Measurements from ENCODE around the gene SLC4A11.

SLC4A11 gene

DNA sequence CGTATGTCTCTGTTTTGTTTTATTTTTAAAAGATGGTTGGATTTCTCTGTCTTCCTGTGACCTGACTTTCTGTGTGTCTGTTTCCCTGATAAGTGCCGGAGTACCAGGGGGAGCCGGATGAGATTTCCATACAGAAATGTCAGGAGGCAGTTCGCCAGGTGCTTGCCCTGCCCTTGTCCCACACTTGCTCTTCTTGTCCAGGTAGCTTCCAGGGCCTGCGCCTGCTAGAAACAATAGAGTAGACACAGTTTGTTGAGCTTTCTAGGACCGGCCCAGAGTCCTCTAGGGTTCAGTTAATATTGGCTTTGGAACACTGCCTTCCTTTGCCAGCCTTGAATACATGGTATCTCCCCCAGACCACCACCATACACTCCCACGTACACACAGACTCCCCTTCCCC is 25.8 kb downstream of the SLC4A11 start:
- no peak for DNase-seq (ENCODE audit: low read depth)
- TF ChIP-seq, protein P1, sequence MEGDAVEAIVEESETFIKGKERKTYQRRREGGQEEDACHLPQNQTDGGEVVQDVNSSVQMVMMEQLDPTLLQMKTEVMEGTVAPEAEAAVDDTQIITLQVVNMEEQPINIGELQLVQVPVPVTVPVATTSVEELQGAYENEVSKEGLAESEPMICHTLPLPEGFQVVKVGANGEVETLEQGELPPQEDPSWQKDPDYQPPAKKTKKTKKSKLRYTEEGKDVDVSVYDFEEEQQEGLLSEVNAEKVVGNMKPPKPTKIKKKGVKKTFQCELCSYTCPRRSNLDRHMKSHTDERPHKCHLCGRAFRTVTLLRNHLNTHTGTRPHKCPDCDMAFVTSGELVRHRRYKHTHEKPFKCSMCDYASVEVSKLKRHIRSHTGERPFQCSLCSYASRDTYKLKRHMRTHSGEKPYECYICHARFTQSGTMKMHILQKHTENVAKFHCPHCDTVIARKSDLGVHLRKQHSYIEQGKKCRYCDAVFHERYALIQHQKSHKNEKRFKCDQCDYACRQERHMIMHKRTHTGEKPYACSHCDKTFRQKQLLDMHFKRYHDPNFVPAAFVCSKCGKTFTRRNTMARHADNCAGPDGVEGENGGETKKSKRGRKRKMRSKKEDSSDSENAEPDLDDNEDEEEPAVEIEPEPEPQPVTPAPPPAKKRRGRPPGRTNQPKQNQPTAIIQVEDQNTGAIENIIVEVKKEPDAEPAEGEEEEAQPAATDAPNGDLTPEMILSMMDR (conservative IDR thresholded peaks at IDR 0.05; ENCODE audit: low read depth, low read length): no peak
- no peak overlapping the region for H3K4me3 ChIP-seq (ENCODE audit: low read depth, low read length)

- TF ChIP-seq, protein P1 (conservative IDR thresholded peaks at IDR 0.05; ENCODE audit: low read depth, low read length): no peak
Measured at GRCh38 chr20:3210346-3210745, 28.6 kb downstream of the SLC4A11 start.

DNA sequence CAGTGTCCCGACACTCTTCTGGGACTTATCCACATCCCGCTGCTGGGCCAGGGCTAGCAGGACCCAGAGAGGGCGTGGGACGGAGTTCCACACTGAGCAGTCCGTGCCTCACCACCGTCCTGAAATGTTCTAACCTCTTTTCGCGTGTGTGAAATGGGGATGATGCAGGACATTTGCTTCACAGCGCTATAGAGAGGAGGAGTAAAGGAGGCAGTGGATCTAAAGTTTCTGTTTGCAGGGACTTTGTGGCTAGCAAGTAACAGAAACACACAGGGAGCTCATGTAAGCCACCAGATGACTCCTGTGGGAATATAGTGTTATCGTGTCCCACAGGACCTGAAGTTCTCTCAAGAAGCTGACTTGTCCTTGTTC is 29.1 kb downstream of the SLC4A11 start:
- TF ChIP-seq, protein P1 (conservative IDR thresholded peaks at IDR 0.05; ENCODE audit: low read depth, low read length): no peak
- peak; percentile 25 for DNase-seq (ENCODE audit: low read depth)
- peak overlapping the region; percentile 92 for H3K4me3 ChIP-seq (ENCODE audit: low read depth, low read length)

More at GRCh38 chr20:3210346-3210745, 28.6 kb downstream of the SLC4A11 start:
- DNase-seq (ENCODE audit: low read depth): no peak
- H3K4me3 ChIP-seq (ENCODE audit: low read depth, low read length): peak overlapping the region; percentile 92

DNA sequence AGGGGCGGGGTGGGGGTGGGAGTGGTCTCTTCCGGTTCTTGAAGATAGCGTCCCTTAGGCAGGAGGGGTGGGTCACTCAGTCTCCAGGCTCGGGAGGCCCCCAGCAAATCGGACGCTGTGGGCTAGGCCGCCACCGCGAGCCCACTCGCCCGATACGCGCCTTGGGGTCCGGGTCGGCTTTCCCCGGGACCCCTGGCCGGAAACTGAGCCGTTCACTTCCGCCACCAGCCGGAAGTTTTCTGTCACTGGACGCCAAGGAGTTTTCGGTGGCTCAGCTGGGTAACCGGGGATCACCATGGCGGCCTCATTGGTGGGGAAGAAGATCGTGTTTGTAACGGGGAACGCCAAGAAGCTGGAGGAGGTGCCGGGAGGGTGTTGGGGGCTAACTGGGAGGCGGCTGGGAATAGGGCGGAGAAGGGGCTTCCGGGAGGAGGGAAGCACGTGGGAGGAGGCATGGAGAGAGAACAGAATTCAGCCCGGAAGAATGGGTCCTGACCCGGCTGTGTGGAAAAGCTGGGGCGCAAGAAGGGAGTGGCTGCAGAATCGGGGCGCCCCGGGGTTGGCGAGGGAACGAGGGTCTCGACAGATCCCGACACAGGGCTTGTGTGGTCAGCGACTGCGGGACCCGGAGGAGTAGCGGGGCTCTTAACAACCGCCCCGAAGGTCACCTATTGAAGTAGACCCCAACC is 29.6 kb downstream of the SLC4A11 start, which contains the start of gene ITPA:
Gene ITPA (plus strand): TSS at position 242 of the 689 bp plus-strand sequence. CDS start 54 bp downstream, at position 296.
- H3K4me3 ChIP-seq (ENCODE audit: low read depth, low read length): peak within 1 kb of the TSS; percentile 92
- TF ChIP-seq, protein P1 (conservative IDR thresholded peaks at IDR 0.05; ENCODE audit: low read depth, low read length): no peak
- DNase-seq (ENCODE audit: low read depth): peak; percentile 35

DNA sequence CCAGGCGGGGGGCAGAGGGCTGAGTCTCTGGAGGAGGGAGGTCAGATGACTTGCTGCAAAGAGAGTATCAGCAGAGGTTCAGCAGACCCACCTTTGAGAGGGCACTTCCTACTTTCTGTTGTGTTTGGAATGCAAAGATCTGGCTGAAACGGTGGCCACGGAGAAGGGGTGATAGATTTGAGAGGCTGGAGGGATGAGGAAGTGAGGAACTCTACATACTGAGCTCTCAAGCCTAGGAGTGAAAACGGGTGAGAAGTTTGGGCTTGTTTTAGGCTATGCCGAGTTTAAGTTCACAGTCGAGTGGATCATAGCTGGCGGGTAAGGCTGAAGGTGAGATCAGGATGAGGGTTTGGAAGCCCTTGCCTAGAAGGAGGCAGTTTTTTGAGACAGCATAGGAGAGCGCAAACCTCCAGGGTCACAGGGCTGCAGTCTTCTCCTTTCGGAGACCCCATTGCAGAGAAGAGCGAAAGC is 30.2 kb downstream of the SLC4A11 start:
- peak; percentile 15 for DNase-seq (ENCODE audit: low read depth)

GRCh38 chr20:3204124-3204794 is 34.7 kb downstream of the SLC4A11 start, which contains the start of gene DDRGK1:
TSS of gene DDRGK1 (minus strand) at chr20:3204682. CDS start at chr20:3204627, 55 bp downstream.
- DNase-seq (ENCODE audit: low read depth): peak; percentile 80
- H3K4me3 ChIP-seq (ENCODE audit: low read depth, low read length): peak within 1 kb of the TSS; percentile 74
- TF ChIP-seq, protein P1 (conservative IDR thresholded peaks at IDR 0.05; ENCODE audit: low read depth, low read length): no peak

More for the DNA sequence above, 30.2 kb downstream of the SLC4A11 start:
- H3K4me3 ChIP-seq (ENCODE audit: low read depth, low read length): peak overlapping the region; percentile 92
- TF ChIP-seq, protein P1 (conservative IDR thresholded peaks at IDR 0.05; ENCODE audit: low read depth, low read length): no peak
